Heart left ventricle (tissue), 13 donors: ENCODE results near the gene TMEM169.

ENCODE experiments used
- POLR2A ChIP-seq, 2 donors: fragments of 450-650 bp; IDR thresholded peaks; one replicate each; pipeline ENCODE4 v1.6.1; 2017; ENCODE audit warnings: antibody characterized with exemption in 2 of 2, mild to moderate bottlenecking in 2 of 2, moderate library complexity in 2 of 2
- TF ChIP-seq, protein P1 (sequence below), 12 donors: fragments of 200-600 bp; sonication (generic) in 4 of 12; IDR thresholded peaks; one replicate each; pipeline versions ENCODE4 v1.5.0 to v1.8.0; 2018 to 2022; ENCODE audit warnings: antibody characterized with exemption in 12 of 12, mild to moderate bottlenecking in 5 of 12
- donor health status: ischemic (EF 13 %, LVEDD 7.1; RV severe dilation, severe dysfunction).
- donor health status: DM: no; HTN: yes; CAD: no.
- donor health status: DM: no; HTN: no; CAD: no.
- donor health status: ischemic (EF 25% LVEDD 6.9; RV normal size, moderate dysfunction).
- donor health status: ischemic (EF 25% LVEDD 5.7; RV mildly dilated, moderate dysfunction).
- donor health status: ischemic (EF 35%, LVEDD 5.7; RV mildly dilated, moderate dysfunction).
- donor health status: nonischemic (EF 11% LVEDD 7.7; RV severe dilation, severe dysfunction).
- donor health status: DM: yes; HTN: yes; CAD: no.
- donor health status: PGD.
- donor health status: ischemic (EF 29% LVEDD 5.4; RV normal size, mild dysfunction).
- donor health status: nonischemic (EF 23%, LVEDD 6.1; RV moderate dilation, normal function).

DNA sequence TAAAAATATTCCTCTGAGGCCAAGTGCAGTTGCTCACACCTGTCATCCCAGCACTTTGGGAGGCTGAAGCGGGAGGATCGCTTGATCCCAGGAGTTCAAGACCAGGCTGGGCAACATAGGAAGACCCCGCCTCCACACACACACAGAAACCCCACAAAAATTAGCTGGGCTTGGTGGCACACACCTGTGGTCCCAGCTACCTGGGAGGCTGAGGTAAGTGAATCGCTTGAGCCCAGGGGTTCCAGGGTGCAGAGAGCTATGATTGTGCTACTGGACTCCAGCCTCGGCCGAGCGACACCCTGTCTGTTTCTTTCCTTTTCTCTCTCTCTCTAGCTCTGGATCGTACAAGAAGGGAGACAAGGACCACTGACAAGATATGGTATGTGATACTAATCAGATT lies 25.6 kb downstream of the TMEM169 start:
- TF ChIP-seq, protein P1, sequence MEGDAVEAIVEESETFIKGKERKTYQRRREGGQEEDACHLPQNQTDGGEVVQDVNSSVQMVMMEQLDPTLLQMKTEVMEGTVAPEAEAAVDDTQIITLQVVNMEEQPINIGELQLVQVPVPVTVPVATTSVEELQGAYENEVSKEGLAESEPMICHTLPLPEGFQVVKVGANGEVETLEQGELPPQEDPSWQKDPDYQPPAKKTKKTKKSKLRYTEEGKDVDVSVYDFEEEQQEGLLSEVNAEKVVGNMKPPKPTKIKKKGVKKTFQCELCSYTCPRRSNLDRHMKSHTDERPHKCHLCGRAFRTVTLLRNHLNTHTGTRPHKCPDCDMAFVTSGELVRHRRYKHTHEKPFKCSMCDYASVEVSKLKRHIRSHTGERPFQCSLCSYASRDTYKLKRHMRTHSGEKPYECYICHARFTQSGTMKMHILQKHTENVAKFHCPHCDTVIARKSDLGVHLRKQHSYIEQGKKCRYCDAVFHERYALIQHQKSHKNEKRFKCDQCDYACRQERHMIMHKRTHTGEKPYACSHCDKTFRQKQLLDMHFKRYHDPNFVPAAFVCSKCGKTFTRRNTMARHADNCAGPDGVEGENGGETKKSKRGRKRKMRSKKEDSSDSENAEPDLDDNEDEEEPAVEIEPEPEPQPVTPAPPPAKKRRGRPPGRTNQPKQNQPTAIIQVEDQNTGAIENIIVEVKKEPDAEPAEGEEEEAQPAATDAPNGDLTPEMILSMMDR (IDR thresholded peaks at IDR 0.05) = no peak
- no peak for TF ChIP-seq POLR2A (IDR thresholded peaks at IDR 0.05)
